ENCODE results near the gene CELF2. TPM values are rescaled to one million over a fixed set of nuclear protein-coding genes. Genes with fewer than 3 reads are reported as not detected.
A peak's percentile ranks its signal among the peaks of the same experiment; 100 is the strongest.

The CELF2 gene
- total and polyA plus RNA-seq, 2 donors from 2014 or later = 1.7 to 39.2 TPM

DNA sequence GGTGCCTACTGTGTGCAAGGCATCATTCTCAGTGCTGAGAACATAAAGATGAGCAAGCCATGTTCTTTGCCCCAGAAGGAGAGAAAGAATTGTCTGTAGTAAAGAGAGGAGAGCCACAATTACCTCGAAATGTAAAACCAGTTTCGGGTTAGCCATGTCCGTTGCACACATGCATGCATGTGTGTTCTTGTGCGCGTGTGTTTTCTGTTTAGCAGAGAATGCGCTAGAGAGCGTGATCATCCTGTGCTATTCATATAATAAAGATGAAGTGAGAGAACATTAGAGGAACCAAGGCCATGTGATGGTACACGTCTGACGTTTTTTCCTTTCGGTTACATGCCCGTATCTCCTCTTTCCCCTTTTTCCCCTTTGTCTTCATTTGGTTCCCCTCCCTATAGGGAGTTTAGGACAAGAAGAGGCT lies 158.2 kb downstream of the CELF2 start:
- intact Hi-C loops (cut with DNase I) = no loop called here
- Histone ChIP-seq H3K27ac (ENCODE audit: low read depth in 2 of 2, low read length in 2 of 2) (no peak overlapping the region), H3K9me3 (ENCODE audit: control insufficient read depth in 2 of 3, insufficient read depth in 1 of 3, low read length in 3 of 3) (no peaks in the 10 kb centered on the region), H3K9ac (ENCODE audit: low read length in 3 of 3) (no peak overlapping the region), H3K4me1 (ENCODE audit: control insufficient read depth in 2 of 3, insufficient read depth in 2 of 3, low read depth in 1 of 3, low read length in 3 of 3) (peaks cover 0 to 5% (median 0%) of the 10 kb centered on the region in 3 donors), H3K36me3 (ENCODE audit: control insufficient read depth in 2 of 3, insufficient read depth in 3 of 3, low read length in 3 of 3) (no peaks in the 10 kb centered on the region), H3K4me3 (ENCODE audit: low read length in 3 of 3) (no peak overlapping the region), H3K27me3 (ENCODE audit: control insufficient read depth, insufficient read depth, low read length) (no peaks in the 10 kb centered on the region)
- FAIRE-seq (no peak), DNase-seq (no peak)
- TF ChIP-seq CTCF (IDR thresholded peaks at IDR 0.05; ENCODE audit: borderline replicate concordance, extremely low read depth, insufficient read depth) = no peak

DNA sequence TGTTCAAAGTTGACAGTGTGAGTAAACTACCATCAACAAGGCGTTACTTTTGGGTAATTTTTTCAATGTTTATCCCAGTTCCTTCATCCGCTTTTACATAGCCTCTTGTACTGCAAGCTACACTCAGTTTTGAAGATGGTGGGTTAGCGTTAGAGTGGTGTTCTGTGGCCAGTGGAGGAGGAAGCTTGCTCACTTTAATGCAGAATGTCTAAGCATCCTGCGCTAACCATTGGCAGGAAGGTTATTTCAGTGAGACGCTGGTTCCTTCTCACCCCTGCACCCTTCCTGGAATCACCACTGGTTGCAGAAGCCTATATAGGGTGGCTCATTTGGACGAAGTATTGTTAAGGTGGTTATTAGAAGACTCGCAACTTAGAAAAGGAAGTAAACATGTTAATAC lies 159.1 kb downstream of the CELF2 start:
- H3K9ac ChIP-seq (ENCODE audit: low read length in 3 of 3) = no peak overlapping the region
- no peak for TF ChIP-seq CTCF (IDR thresholded peaks at IDR 0.05; ENCODE audit: borderline replicate concordance, extremely low read depth, insufficient read depth)
- no peaks in the 10 kb centered on the region for H3K9me3 ChIP-seq (ENCODE audit: control insufficient read depth in 2 of 3, insufficient read depth in 1 of 3, low read length in 3 of 3)
- H3K4me3 ChIP-seq (ENCODE audit: low read length in 3 of 3) = no peak overlapping the region
- no peaks in the 10 kb centered on the region for H3K36me3 ChIP-seq (ENCODE audit: control insufficient read depth in 2 of 3, insufficient read depth in 3 of 3, low read length in 3 of 3)
- no peak for FAIRE-seq
- no peak overlapping the region for H3K27ac ChIP-seq (ENCODE audit: low read depth in 2 of 2, low read length in 2 of 2)
- intact Hi-C loops (cut with DNase I) = no loop called here
- H3K27me3 ChIP-seq (ENCODE audit: control insufficient read depth, insufficient read depth, low read length) = no peaks in the 10 kb centered on the region
- H3K4me1 ChIP-seq (ENCODE audit: control insufficient read depth in 2 of 3, insufficient read depth in 2 of 3, low read depth in 1 of 3, low read length in 3 of 3) = peaks cover 0 to 5% (median 0%) of the 10 kb centered on the region in 3 donors
- DNase-seq = no peak

GRCh38 chr10:11177381-11177780 lies 159.7 kb downstream of the CELF2 start:
- no peak for FAIRE-seq
- no peak overlapping the region for H3K27ac ChIP-seq (ENCODE audit: low read depth in 2 of 2, low read length in 2 of 2)
- H3K9ac ChIP-seq (ENCODE audit: low read length in 3 of 3) = no peak overlapping the region
- H3K9me3 ChIP-seq (ENCODE audit: control insufficient read depth in 2 of 3, insufficient read depth in 1 of 3, low read length in 3 of 3) = no peaks in the 10 kb centered on the region
- intact Hi-C loops (cut with DNase I) = no loop called here
- H3K36me3 ChIP-seq (ENCODE audit: control insufficient read depth in 2 of 3, insufficient read depth in 3 of 3, low read length in 3 of 3) = no peaks in the 10 kb centered on the region
- H3K4me3 ChIP-seq (ENCODE audit: low read length in 3 of 3) = no peak overlapping the region
- TF ChIP-seq CTCF (IDR thresholded peaks at IDR 0.05; ENCODE audit: borderline replicate concordance, extremely low read depth, insufficient read depth) = no peak
- no peak for DNase-seq
- H3K27me3 ChIP-seq (ENCODE audit: control insufficient read depth, insufficient read depth, low read length) = no peaks in the 10 kb centered on the region
- peaks cover 0 to 5% (median 0%) of the 10 kb centered on the region in 3 donors for H3K4me1 ChIP-seq (ENCODE audit: control insufficient read depth in 2 of 3, insufficient read depth in 2 of 3, low read depth in 1 of 3, low read length in 3 of 3)

GRCh38 chr10:11177926-11178471 lies 160.3 kb downstream of the CELF2 start:
- Histone ChIP-seq H3K36me3 (ENCODE audit: control insufficient read depth in 2 of 3, insufficient read depth in 3 of 3, low read length in 3 of 3) (no peaks in the 10 kb centered on the region), H3K9ac (ENCODE audit: low read length in 3 of 3) (no peak overlapping the region), H3K4me3 (ENCODE audit: low read length in 3 of 3) (no peak overlapping the region), H3K27ac (ENCODE audit: low read depth in 2 of 2, low read length in 2 of 2) (no peak overlapping the region), H3K9me3 (ENCODE audit: control insufficient read depth in 2 of 3, insufficient read depth in 1 of 3, low read length in 3 of 3) (no peaks in the 10 kb centered on the region), H3K27me3 (ENCODE audit: control insufficient read depth, insufficient read depth, low read length) (no peaks in the 10 kb centered on the region), H3K4me1 (ENCODE audit: control insufficient read depth in 2 of 3, insufficient read depth in 2 of 3, low read depth in 1 of 3, low read length in 3 of 3) (peaks cover 0 to 5% (median 0%) of the 10 kb centered on the region in 3 donors)
- DNase-seq (peak in 1 of 5 donors; percentile 67), FAIRE-seq (no peak)
- intact Hi-C loops (cut with DNase I) = no loop called here
- TF ChIP-seq CTCF (IDR thresholded peaks at IDR 0.05; ENCODE audit: borderline replicate concordance, extremely low read depth, insufficient read depth) = no peak

Measured in kidney (tissue), 14 donors.